ENCODE results near the gene NEK1. TPM values are rescaled to one million over a fixed set of nuclear protein-coding genes. Genes with fewer than 3 reads are reported as not detected.

Gene NEK1
- total and polyA plus RNA-seq, 2 experiments from 2014 or later, result 9.3 to 19.5 TPM

GRCh38 chr4:169573889-169574288 lies 38.5 kb downstream of the NEK1 start:
- Histone ChIP-seq H3K4me3 (no peak overlapping the region), H3K27ac (ENCODE audit: low read depth) (no peak overlapping the region), H3K27me3 (ENCODE audit: insufficient read depth) (no peaks in the 10 kb centered on the region), H3K79me2 (replicated peaks; ENCODE audit: insufficient read depth) (no peaks in the 10 kb centered on the region), H3K9me2 (ENCODE audit: insufficient read depth) (no peaks in the 10 kb centered on the region), H3K4me2 (no peak overlapping the region), H3K4me1 (ENCODE audit: insufficient read depth) (no peaks in the 10 kb centered on the region), H4K20me1 (replicated peaks; ENCODE audit: insufficient read depth) (no peaks in the 10 kb centered on the region), H2AFZ (no peak overlapping the region), H3F3A (replicated peaks; ENCODE audit: low read depth) (no peaks in the 10 kb centered on the region), H3K36me3 (ENCODE audit: insufficient read depth) (no peaks in the 10 kb centered on the region; the same call in 1 of the 2 replicates)
- Mint-ChIP-seq H3K4me3 (no peak overlapping the region), H3K36me3 (ENCODE audit: low read depth) (peaks cover 18% of the 10 kb centered on the region; the same call in 2 of the 3 replicates), H3K4me1 (no peaks in the 10 kb centered on the region), H3K27ac (no peak overlapping the region), H3K9me3 (no peaks in the 10 kb centered on the region), H3K27me3 (ENCODE audit: insufficient read depth, low read depth, poor library complexity) (no peaks in the 10 kb centered on the region)
- TF ChIP-seq ZNF114 (CRISPR knock-in tag; IDR thresholded peaks at IDR 0.05), result no peak
- no peak for TF ChIP-seq CREB1 (CRISPR knock-in tag; IDR thresholded peaks at IDR 0.05; ENCODE audit: low read depth)
- no peak for TF ChIP-seq CTCF (conservative IDR thresholded peaks at IDR 0.05; ENCODE audit: low read depth in 2 of 2)
- TF ChIP-seq STAT1 (IDR thresholded peaks at IDR 0.05; ENCODE audit: unreplicated experiment), result no peak
- TF ChIP-seq POLR2AphosphoS5 (IDR thresholded peaks at IDR 0.05; ENCODE audit: low read depth), result no peak
- no peak for TF ChIP-seq NANOG (IDR thresholded peaks at IDR 0.05; ENCODE audit: borderline replicate concordance)
- TF ChIP-seq JUNB (IDR thresholded peaks at IDR 0.05; ENCODE audit: unreplicated experiment), result no peak
- no peak for TF ChIP-seq ZNF462 (CRISPR knock-in tag; IDR thresholded peaks at IDR 0.05)
- TF ChIP-seq EZH2 (IDR thresholded peaks at IDR 0.05; ENCODE audit: low read depth, unreplicated experiment), result no peak
- no peak for TF ChIP-seq ZNF331 (CRISPR knock-in tag; IDR thresholded peaks at IDR 0.05; ENCODE audit: low read depth)
- no peak for TF ChIP-seq REST (IDR thresholded peaks at IDR 0.05; ENCODE audit: unreplicated experiment)
- TF ChIP-seq EZH2phosphoT487 (IDR thresholded peaks at IDR 0.05; ENCODE audit: unreplicated experiment), result no peak
- TF ChIP-seq ETS1 (IDR thresholded peaks at IDR 0.05), result no peak
- DNase-seq (ENCODE audit: low spot score) (no peak), ATAC-seq (no peak)
